ENCODE results near the gene EIF1AD.

DNA sequence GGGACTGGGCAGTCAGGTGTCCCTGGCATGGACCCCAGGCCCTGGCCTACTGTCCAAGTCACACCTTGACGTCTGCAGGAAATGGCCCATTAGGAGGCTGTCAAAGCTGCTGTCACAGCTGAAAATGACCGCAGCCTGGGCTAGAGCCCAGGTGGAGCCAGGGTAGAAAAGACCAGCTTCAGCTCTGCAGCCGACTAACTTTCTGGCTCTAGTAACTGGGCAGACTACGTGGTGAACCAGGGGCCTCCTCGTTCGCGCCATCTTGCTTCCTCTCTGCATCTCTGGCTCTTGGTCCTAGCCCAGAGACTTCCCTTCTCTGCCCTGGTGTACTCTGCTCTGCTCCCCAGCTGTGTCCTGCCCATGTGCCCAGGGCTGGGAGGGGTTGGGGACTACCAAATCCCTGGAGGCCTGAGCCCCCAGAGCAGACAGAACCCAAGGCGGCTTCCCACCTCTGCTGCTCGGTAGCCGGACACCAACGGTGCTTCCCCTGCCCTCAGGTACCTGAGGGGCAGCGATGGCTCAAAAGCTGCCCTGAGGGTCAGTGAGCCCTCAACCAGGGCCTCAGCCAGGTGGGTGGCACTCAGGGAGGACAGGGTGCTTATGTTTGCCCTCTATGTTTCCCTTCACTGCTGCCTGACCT is 20.7 kb downstream of the EIF1AD start:
- no peak for TF ChIP-seq TAF1 (IDR thresholded peaks at IDR 0.05; ENCODE audit: borderline replicate concordance, insufficient read depth, low read length)
- TF ChIP-seq, protein P1, sequence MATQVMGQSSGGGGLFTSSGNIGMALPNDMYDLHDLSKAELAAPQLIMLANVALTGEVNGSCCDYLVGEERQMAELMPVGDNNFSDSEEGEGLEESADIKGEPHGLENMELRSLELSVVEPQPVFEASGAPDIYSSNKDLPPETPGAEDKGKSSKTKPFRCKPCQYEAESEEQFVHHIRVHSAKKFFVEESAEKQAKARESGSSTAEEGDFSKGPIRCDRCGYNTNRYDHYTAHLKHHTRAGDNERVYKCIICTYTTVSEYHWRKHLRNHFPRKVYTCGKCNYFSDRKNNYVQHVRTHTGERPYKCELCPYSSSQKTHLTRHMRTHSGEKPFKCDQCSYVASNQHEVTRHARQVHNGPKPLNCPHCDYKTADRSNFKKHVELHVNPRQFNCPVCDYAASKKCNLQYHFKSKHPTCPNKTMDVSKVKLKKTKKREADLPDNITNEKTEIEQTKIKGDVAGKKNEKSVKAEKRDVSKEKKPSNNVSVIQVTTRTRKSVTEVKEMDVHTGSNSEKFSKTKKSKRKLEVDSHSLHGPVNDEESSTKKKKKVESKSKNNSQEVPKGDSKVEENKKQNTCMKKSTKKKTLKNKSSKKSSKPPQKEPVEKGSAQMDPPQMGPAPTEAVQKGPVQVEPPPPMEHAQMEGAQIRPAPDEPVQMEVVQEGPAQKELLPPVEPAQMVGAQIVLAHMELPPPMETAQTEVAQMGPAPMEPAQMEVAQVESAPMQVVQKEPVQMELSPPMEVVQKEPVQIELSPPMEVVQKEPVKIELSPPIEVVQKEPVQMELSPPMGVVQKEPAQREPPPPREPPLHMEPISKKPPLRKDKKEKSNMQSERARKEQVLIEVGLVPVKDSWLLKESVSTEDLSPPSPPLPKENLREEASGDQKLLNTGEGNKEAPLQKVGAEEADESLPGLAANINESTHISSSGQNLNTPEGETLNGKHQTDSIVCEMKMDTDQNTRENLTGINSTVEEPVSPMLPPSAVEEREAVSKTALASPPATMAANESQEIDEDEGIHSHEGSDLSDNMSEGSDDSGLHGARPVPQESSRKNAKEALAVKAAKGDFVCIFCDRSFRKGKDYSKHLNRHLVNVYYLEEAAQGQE (IDR thresholded peaks at IDR 0.05; ENCODE audit: insufficient read depth in 1 of 2, low read depth in 2 of 2, low read length in 2 of 2): no peak
